Astrocyte (in vitro differentiated cells and primary cell): Measurements from ENCODE around the gene ITPA.

ENCODE experiments used
- EZH2 ChIP-seq: IDR thresholded peaks from 2 replicates; pipeline ENCODE4 v1.6.1; 2012; ENCODE audit warnings: mild to moderate bottlenecking, low read length, inconsistent platforms; ENCODE audit not compliant: insufficient read depth
- TF ChIP-seq, protein P1 (sequence below): IDR thresholded peaks from 2 replicates; pipeline ENCODE4 v1.5.1; 2011; ENCODE audit warnings: low read depth, mild to moderate bottlenecking, inconsistent platforms, low read length, moderate library complexity; ENCODE audit not compliant: insufficient read depth

DNA sequence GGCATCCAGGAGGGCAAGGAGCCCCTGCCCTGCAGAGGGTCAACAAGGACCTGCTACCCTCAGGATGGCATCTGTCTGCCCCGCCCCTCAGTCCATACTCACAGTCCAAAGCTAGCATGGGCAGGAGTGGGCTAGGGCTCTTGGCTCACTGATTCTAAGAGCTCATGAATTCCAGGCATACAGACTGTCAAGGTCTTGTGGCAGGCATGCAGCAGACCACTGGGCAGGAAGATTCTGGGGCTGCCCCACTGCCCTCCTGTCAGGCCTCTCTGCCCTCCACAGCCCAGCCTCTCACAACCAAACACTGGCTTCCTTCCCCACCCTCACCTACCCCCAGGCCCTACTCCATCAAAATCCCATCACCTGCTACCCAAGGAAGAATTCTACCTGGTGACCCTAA, 35.3 kb downstream of the ITPA start:
- TF ChIP-seq, protein P1, sequence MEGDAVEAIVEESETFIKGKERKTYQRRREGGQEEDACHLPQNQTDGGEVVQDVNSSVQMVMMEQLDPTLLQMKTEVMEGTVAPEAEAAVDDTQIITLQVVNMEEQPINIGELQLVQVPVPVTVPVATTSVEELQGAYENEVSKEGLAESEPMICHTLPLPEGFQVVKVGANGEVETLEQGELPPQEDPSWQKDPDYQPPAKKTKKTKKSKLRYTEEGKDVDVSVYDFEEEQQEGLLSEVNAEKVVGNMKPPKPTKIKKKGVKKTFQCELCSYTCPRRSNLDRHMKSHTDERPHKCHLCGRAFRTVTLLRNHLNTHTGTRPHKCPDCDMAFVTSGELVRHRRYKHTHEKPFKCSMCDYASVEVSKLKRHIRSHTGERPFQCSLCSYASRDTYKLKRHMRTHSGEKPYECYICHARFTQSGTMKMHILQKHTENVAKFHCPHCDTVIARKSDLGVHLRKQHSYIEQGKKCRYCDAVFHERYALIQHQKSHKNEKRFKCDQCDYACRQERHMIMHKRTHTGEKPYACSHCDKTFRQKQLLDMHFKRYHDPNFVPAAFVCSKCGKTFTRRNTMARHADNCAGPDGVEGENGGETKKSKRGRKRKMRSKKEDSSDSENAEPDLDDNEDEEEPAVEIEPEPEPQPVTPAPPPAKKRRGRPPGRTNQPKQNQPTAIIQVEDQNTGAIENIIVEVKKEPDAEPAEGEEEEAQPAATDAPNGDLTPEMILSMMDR = no peak
- no peak for TF ChIP-seq EZH2
